Aortic smooth muscle cell (primary cell): Measurements from ENCODE around the gene WFDC10A. TPM values are rescaled to one million over a fixed set of nuclear protein-coding genes. Genes with fewer than 3 reads are reported as not detected.

Experiments
- total RNA-seq: library from RNA; depleted of rRNA; stranded (reverse); fragments of >200 nt; gene quantifications from 2 replicates; pipeline ENCODE4 v1.2.3, GENCODE V29; 2014

The WFDC10A gene
- total RNA-seq: not detected in 2 replicates

DNA sequence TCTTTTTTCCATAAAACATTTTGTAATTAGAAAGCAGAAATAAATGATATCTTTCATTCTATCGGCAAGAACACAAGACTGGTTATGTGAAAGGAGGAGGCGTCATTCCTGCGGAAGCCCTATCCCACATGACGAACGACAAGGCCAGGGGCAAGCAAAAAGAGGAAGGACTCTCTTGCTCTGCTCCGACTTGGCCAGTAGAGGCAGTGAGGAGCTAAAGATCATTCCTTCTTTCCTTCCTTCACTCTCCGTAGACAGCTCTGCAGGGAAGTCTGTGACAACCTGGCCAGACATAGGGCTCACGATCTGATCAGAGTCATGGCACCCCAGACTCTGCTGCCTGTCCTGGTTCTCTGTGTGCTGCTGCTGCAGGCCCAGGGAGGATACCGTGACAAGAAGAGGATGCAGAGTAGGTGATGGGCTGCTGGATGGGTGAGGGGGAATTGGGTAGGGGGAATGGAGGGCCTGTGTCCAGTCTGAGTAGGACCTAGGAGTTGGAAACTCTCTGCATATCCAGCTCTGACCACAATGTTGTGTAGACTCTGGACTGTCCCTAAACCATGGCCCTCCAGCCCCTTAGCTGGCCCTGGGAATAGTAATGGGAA, at the start of gene WFDC10A:
WFDC10A (plus strand) TSS at position 244 of the 605 bp plus-strand sequence; CDS start at position 319, 75 bp downstream.

DNA sequence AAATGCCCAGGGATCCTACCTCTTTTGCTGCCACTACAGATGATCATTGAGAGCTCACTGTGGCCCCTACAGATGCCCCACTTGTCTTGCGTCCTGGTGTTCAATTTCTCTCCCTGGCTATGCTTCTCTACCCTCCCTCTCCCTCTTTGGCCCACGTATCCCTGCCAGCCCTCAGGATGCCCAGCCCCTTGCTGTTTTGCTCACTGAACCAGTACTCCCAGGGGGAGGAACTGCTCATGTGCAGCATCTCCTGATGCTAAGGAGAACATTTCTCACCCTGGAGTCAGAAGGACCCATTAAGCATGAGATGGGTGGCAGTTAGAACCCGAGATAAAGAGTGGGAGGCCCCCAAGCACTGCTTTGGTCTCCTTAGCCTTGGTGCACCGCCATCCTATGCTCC, 1.6 kb downstream of the WFDC10A start, which contains the start of gene WFDC9:
WFDC9 (minus strand) TSS at position 101 of the 400 bp plus-strand sequence. CDS start 21,103 bp downstream, outside the sequence.

GRCh38 chr20:45670139-45670538, 40.6 kb downstream of the WFDC10A start, which contains the start of gene WFDC11:
Gene WFDC11 (minus strand): TSS chr20:45670239. CDS start chr20:45650600, 19,639 bp downstream.

Other genes with a start within 250 kb of the WFDC10A start
- 7.1 and 11.3 TPM in 2 replicates for gene DBNDD2, start 221.4 kb upstream of the WFDC10A start, total RNA-seq
- 30.1 and 37.3 TPM in 2 replicates for gene PIGT, start 213.6 kb upstream of the WFDC10A start, total RNA-seq
- gene WFDC2, start 160.0 kb upstream of the WFDC10A start, total RNA-seq: not detected in 2 replicates
- not detected in 2 replicates for gene SPINT3, start 114.1 kb upstream of the WFDC10A start, total RNA-seq
- not detected in 2 replicates for gene WFDC6, start 90.3 kb upstream of the WFDC10A start, total RNA-seq
- gene EPPIN, start 82.3 kb upstream of the WFDC10A start, total RNA-seq: not detected in 2 replicates
- gene WFDC8, start 50.5 kb upstream of the WFDC10A start, total RNA-seq: not detected in 2 replicates
- not detected in 2 replicates for gene WFDC9, start 1.5 kb downstream of the WFDC10A start, total RNA-seq
- not detected in 2 replicates for gene WFDC11, start 40.5 kb downstream of the WFDC10A start, total RNA-seq
- not detected in 2 replicates for gene WFDC13, start 72.3 kb downstream of the WFDC10A start, total RNA-seq
- gene WFDC10B, start 75.3 kb downstream of the WFDC10A start, total RNA-seq: not detected in 2 replicates
- gene SPINT4, start 92.6 kb downstream of the WFDC10A start, total RNA-seq: not detected in 2 replicates
- gene WFDC3, start 162.1 kb downstream of the WFDC10A start, total RNA-seq: 0.26 TPM in 1 of 2 replicates, not detected in the other
- 12.0 and 14.6 TPM in 2 replicates for gene DNTTIP1, start 162.2 kb downstream of the WFDC10A start, total RNA-seq
- gene UBE2C, start 182.9 kb downstream of the WFDC10A start, total RNA-seq: 11.4 and 22.2 TPM in 2 replicates
- 1.4 and 1.5 TPM in 2 replicates for gene TNNC2, start 197.6 kb downstream of the WFDC10A start, total RNA-seq
- gene SNX21, start 204.1 kb downstream of the WFDC10A start, total RNA-seq: 55.2 and 65.2 TPM in 2 replicates
- gene ACOT8, start 227.7 kb downstream of the WFDC10A start, total RNA-seq: 29.2 and 32.9 TPM in 2 replicates
- 5.2 and 5.5 TPM in 2 replicates for gene ZSWIM3, start 227.9 kb downstream of the WFDC10A start, total RNA-seq